ENCODE measurements around the gene DARS1. TPM values are rescaled to one million over a fixed set of nuclear protein-coding genes. Genes with fewer than 3 reads are reported as not detected.

Gene DARS1
- total RNA-seq, 4 donors from 2014 or later = 58.7 to 73.6 (median 65.7) TPM

DNA sequence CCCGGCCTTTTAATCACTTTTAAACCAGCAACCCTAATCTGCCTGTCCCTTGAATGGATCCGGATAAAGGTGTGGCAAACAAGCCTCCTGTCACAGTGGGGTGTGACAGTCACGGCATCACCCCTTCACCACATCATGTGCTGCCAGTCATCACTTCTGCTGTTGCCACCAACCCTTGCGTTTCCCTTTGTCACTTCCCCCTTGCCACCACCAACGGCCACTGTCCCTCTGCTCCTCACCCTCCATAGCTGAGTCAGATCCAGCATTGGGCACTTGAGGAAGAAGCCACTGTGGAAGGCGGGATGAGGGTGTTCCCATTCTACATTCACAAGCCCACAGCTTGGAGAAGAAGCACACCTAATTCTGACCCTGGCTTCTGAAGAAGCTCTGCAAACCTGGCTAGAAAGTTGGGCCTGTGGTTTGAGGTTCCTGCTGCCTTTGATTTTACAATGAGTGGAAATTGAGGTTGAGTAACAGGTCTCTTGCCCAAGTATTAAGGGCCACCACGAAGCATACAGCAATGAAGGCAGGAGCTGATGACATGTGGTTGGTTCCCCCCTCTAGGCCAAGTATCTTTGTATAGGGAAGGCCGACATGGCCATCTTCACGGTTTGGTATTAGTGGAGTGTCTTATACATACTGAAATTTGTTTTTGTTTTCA, 22.9 kb upstream of the DARS1 start:
- WGBS, 2 donors = 78 to 96% methylated on average over 9 of the region's 9 CpGs
- TF ChIP-seq, protein P1, sequence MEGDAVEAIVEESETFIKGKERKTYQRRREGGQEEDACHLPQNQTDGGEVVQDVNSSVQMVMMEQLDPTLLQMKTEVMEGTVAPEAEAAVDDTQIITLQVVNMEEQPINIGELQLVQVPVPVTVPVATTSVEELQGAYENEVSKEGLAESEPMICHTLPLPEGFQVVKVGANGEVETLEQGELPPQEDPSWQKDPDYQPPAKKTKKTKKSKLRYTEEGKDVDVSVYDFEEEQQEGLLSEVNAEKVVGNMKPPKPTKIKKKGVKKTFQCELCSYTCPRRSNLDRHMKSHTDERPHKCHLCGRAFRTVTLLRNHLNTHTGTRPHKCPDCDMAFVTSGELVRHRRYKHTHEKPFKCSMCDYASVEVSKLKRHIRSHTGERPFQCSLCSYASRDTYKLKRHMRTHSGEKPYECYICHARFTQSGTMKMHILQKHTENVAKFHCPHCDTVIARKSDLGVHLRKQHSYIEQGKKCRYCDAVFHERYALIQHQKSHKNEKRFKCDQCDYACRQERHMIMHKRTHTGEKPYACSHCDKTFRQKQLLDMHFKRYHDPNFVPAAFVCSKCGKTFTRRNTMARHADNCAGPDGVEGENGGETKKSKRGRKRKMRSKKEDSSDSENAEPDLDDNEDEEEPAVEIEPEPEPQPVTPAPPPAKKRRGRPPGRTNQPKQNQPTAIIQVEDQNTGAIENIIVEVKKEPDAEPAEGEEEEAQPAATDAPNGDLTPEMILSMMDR (IDR thresholded peaks at IDR 0.05) = no peak
- TF ChIP-seq POLR2A (IDR thresholded peaks at IDR 0.05) = no peak
- no peak overlapping the region for H3K4me3 ChIP-seq (ENCODE audit: low read depth, poor library complexity, severe bottlenecking)
- peak; percentile 59 to 89 for DNase-seq (ENCODE audit: low spot score in 2 of 2)
- intact Hi-C loops (cut with DNase I; ENCODE audit: low total_unique reads) = no loop called here

DNA sequence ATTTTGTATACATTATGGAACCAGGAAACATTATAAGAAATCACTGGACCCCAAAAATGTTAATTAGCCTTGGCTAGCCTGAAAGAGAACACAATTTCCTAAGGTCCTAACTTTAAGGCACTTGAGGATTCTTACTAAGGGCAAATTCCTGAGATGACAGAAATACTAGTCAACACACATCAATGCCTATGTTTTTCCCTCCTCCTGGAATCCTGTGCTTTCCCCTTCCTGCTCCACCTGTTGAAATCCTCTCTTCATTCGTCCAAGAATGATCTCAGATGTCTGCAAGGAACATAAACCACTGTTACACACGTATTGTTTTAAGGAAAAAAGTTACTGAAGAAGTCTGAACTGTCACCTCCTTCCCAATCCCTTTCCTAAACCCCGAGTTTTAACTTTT, 21.2 kb upstream of the DARS1 start:
- no peak for DNase-seq (ENCODE audit: low spot score in 2 of 2)
- WGBS, 2 donors = 50 to 59% methylated on average over 3 of the region's 3 CpGs
- H3K4me3 ChIP-seq (ENCODE audit: low read depth, poor library complexity, severe bottlenecking) = no peak overlapping the region
- TF ChIP-seq POLR2A (IDR thresholded peaks at IDR 0.05) = no peak
- TF ChIP-seq, protein P1 (IDR thresholded peaks at IDR 0.05) = no peak
- intact Hi-C loops (cut with DNase I; ENCODE audit: low total_unique reads) = no loop called here

DNA sequence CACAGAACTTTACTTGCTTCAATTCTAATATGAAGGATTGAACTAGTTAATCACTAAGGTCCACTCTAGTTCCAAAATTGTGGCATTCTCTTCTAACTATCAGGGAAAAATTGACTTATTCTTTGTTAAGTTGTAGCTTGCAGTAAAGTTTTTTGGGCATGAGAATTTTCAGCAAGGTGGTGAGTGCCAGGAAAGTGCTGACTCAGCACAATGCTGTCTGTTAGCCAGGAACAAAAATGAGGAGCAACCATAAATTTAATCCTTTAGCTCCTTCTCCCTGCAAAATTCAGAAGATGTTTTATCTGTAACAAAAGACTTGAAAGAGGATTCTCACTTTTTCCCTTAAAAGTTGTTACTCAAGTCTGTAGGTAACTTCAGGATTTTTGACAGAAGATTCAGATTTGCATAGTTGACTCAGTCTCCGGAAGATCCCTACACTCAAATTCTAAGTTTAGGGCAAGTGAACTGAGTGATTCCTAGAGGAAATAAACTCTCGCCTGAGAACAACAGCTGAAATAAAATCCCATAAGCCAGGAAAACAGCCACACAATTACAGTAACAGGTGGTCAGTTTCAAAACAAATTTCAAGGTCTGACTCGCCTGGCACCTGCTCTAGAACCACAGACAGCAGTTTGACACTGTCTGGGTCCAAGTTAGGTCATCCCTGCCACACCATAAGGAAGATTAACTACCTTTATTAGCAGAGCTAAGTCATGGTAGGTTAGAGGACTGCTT, 20.2 kb upstream of the DARS1 start:
- no peak for DNase-seq (ENCODE audit: low spot score in 2 of 2)
- intact Hi-C loops (cut with DNase I; ENCODE audit: low total_unique reads) = no loop called here
- H3K4me3 ChIP-seq (ENCODE audit: low read depth, poor library complexity, severe bottlenecking) = no peak overlapping the region
- 68 to 82% methylated on average over 3 of the region's 3 CpGs for WGBS, 2 donors
- TF ChIP-seq POLR2A (IDR thresholded peaks at IDR 0.05) = no peak
- TF ChIP-seq, protein P1 (IDR thresholded peaks at IDR 0.05) = no peak

DNA sequence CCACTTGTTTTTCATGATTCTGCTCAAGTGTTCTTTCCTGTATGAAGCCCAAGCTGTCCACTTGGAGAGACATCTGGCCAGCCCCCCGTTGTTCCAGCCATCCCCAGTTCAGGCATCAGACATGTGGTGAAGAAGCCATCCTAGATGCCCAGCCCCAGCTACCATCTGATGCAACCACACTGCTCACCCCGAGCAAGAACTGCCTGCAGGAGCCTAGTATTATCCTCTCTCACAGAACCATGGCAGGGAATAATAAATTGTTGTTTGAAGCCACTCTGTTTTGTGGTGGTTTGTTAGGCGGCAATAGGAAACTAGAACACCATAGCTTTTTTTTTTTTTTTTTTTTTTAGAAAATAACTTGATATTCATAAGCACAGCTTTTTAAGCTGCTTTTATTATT, 19.5 kb upstream of the DARS1 start:
- H3K4me3 ChIP-seq (ENCODE audit: low read depth, poor library complexity, severe bottlenecking) = no peak overlapping the region
- intact Hi-C loops (cut with DNase I; ENCODE audit: low total_unique reads) = no loop called here
- WGBS, 2 donors = 83 to 88% methylated on average over 3 of the region's 3 CpGs
- no peak for TF ChIP-seq POLR2A (IDR thresholded peaks at IDR 0.05)
- TF ChIP-seq, protein P1 (IDR thresholded peaks at IDR 0.05) = no peak
- DNase-seq (ENCODE audit: low spot score in 2 of 2) = no peak

DNA sequence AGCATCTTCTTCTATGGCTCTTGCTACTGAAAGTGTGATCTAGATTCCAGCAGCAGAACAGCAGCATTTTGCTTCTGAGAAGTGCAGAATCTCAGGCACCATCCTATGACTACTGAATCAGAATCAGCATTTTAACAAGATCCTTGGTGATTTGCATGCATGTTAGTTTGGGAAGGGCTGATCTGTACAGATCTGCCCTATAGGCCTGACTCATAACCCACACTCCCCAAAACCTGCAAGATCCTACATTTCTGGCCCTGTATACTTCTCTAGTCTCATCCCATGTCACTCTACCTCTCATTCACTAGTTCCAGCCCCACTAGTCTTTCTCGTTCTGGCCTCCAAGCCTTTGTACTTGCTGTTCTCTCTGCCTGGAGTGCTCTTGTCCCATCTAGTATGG, 15.7 kb upstream of the DARS1 start:
- intact Hi-C loops (cut with DNase I; ENCODE audit: low total_unique reads) = no loop called here

More for the DNA sequence above, 15.7 kb upstream of the DARS1 start:
- H3K4me3 ChIP-seq (ENCODE audit: low read depth, poor library complexity, severe bottlenecking) = no peak overlapping the region
- DNase-seq (ENCODE audit: low spot score in 2 of 2) = no peak
- 75 to 82% methylated on average over 1 of the region's 1 CpG for WGBS, 2 donors
- no peak for TF ChIP-seq POLR2A (IDR thresholded peaks at IDR 0.05)
- TF ChIP-seq, protein P1 (IDR thresholded peaks at IDR 0.05) = no peak
